Activated T-cell treated with anti-CD3 and anti-CD28 coated beads, Interleukin-2, amount 50 U/mL, for 72 hours (primary cell): Measurements from ENCODE around the gene TANC2. TPM values are rescaled to one million over a fixed set of nuclear protein-coding genes. Genes with fewer than 3 reads are reported as not detected.

Source experiments
- ATAC-seq, 2 donors: fragments of 150-1000 bp; cut with Tn5 transposase; replicated peaks in 1 of 2; 2 replicates each; pipeline ENCODE4 v1.10.0; 2021; ENCODE audit warnings: moderate library complexity in 2 of 2, mild to moderate bottlenecking in 1 of 2
- DNase-seq, 2 donors: peaks; one replicate each; pipeline ENCODE4 v3.0.0; 2021 to 2022; ENCODE audit warnings: mixed read lengths in 1 of 2
- H3K27ac Mint-ChIP-seq: one replicate; pipeline ENCODE4 v1.8.0; 2022; ENCODE audit warnings: mild to moderate bottlenecking, moderate library complexity, mixed read lengths
- H3K27me3 Mint-ChIP-seq: one replicate; pipeline ENCODE4 v1.8.0; 2022; ENCODE audit warnings: low read depth, mixed read lengths
- H3K36me3 Mint-ChIP-seq, 2 donors: one replicate each; pipeline ENCODE4 v1.8.0; 2022; ENCODE audit warnings: mixed read lengths in 2 of 2, mild to moderate bottlenecking in 1 of 2; ENCODE audit not compliant: insufficient read depth in 2 of 2
- H3K4me1 Mint-ChIP-seq: one replicate; pipeline ENCODE4 v1.8.0; 2022; ENCODE audit warnings: low read depth, mixed read lengths
- H3K4me3 Mint-ChIP-seq, 2 donors: one replicate each; pipeline ENCODE4 v1.8.0; 2022; ENCODE audit warnings: mild to moderate bottlenecking in 2 of 2, mixed read lengths in 2 of 2, moderate library complexity in 2 of 2
- H3K9me3 Mint-ChIP-seq, 2 donors: one replicate each; pipeline ENCODE4 v1.8.0; 2022; ENCODE audit warnings: mixed read lengths in 2 of 2
- total RNA-seq, 2 donors: library from RNA; stranded (reverse); gene quantifications; one replicate each; pipeline ENCODE4 v1.2.3, GENCODE V29; 2022

The TANC2 gene
- total RNA-seq, 2 donors from 2014 or later, result 7.4 to 16.1 TPM

GRCh38 chr17:62998166-62998565 is 32.1 kb downstream of the TANC2 start:
- no peak for ATAC-seq
- Mint-ChIP-seq H3K4me3 (no peak overlapping the region), H3K36me3 (no peaks in the 10 kb centered on the region), H3K27ac (no peak overlapping the region), H3K9me3 (no peaks in the 10 kb centered on the region), H3K4me1 (peaks cover 9% of the 10 kb centered on the region), H3K27me3 (no peaks in the 10 kb centered on the region)
- DNase-seq, result no peak

GRCh38 chr17:62998665-62999393 is 32.8 kb downstream of the TANC2 start:
- no peaks in the 10 kb centered on the region for H3K9me3 Mint-ChIP-seq
- no peak overlapping the region for H3K27ac Mint-ChIP-seq
- H3K36me3 Mint-ChIP-seq, result no peaks in the 10 kb centered on the region

GRCh38 chr17:62999736-63000135 is 33.7 kb downstream of the TANC2 start:
- Mint-ChIP-seq H3K27ac (no peak overlapping the region), H3K4me1 (peaks cover 9% of the 10 kb centered on the region), H3K4me3 (no peak overlapping the region), H3K36me3 (no peaks in the 10 kb centered on the region), H3K9me3 (no peaks in the 10 kb centered on the region), H3K27me3 (no peaks in the 10 kb centered on the region)
- ATAC-seq, result no peak
- no peak for DNase-seq

More at GRCh38 chr17:62998665-62999393, 32.8 kb downstream of the TANC2 start:
- Mint-ChIP-seq H3K27me3 (no peaks in the 10 kb centered on the region), H3K4me3 (no peak overlapping the region), H3K4me1 (peaks cover 9% of the 10 kb centered on the region)
- no peak for ATAC-seq
- DNase-seq, result no peak

GRCh38 chr17:63001689-63002394 is 35.8 kb downstream of the TANC2 start:
- H3K4me1 Mint-ChIP-seq, result no peaks in the 10 kb centered on the region

DNA sequence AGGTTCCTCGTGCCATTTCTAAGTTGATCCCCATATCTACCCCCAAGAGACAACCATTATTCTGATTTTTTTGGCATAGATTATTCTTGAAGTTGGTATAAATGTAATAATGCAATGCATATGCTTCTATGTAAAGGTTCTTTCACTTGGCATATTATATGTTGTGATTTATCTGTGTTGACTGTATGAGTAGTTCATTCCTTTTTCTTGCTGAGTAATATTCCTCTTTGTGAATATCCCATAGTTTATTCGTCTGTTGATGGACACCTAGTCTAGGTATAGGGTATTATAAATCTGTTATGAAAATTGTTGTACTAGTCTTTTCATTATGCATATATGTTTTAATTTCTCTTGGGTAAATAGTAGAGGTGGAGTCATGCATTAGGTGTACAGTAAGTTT is 36.6 kb downstream of the TANC2 start:
- ATAC-seq (no peak), DNase-seq (no peak)
- no peaks in the 10 kb centered on the region for H3K4me1 Mint-ChIP-seq
- no peaks in the 10 kb centered on the region for H3K9me3 Mint-ChIP-seq
- H3K27me3 Mint-ChIP-seq, result no peaks in the 10 kb centered on the region
- no peak overlapping the region for H3K27ac Mint-ChIP-seq
- no peak overlapping the region for H3K4me3 Mint-ChIP-seq
- H3K36me3 Mint-ChIP-seq, result no peaks in the 10 kb centered on the region

More at GRCh38 chr17:63001689-63002394, 35.8 kb downstream of the TANC2 start:
- DNase-seq (no peak), ATAC-seq (no peak)
- H3K4me3 Mint-ChIP-seq, result no peak overlapping the region
- H3K36me3 Mint-ChIP-seq, result no peaks in the 10 kb centered on the region
- H3K27me3 Mint-ChIP-seq, result no peaks in the 10 kb centered on the region
- H3K27ac Mint-ChIP-seq, result no peak overlapping the region
- H3K9me3 Mint-ChIP-seq, result no peaks in the 10 kb centered on the region

DNA sequence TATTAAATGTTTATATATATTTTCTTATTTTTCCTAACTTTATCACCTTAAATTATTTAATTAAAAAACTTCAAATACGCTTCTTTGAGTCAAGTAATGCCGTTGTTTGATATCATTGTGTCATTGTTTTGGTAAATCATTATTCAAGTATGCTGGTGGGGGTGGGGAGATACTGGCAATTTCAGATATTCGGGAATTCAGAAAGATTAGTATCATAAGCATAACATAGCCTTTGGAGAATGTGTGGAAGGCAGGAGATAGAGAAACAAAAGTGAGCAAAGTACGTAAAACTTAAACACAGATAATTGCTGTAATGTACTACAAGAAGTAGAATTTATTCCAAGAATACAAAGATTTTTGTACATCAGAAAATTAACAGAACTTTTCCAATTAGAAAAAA is 49.8 kb downstream of the TANC2 start:
- H3K4me3 Mint-ChIP-seq, result no peak overlapping the region
- H3K36me3 Mint-ChIP-seq, result peaks cover 3 to 5% of the 10 kb centered on the region in 2 donors
- ATAC-seq, result no peak
- no peak overlapping the region for H3K27ac Mint-ChIP-seq
- no peak for DNase-seq
- peaks cover 2 to 6% of the 10 kb centered on the region in 2 donors for H3K9me3 Mint-ChIP-seq
- H3K27me3 Mint-ChIP-seq, result no peaks in the 10 kb centered on the region
- H3K4me1 Mint-ChIP-seq, result no peaks in the 10 kb centered on the region

Other genes with a start within 250 kb of the TANC2 start
- not detected for gene MARCHF10, start 157.9 kb upstream of the TANC2 start, total RNA-seq